Brain pericyte (primary cell): ENCODE measurements around the gene PIK3CD.
"Not testable (repeated sequence)": the region's sequence is repeated elsewhere in the genome, so short reads cannot be mapped to it uniquely, and the experiment has no call there.

Source experiments
- DNase-seq: peaks from one replicate; pipeline ENCODE4 v3.0.0-alpha.2; 2012; ENCODE audit warnings: low read depth, low spot score

The PIK3CD gene

GRCh38 chr1:9688599-9688998 lies 37.1 kb downstream of the PIK3CD start:
- DNase-seq, result no peak

- DNase-seq, result no peak
Measured at GRCh38 chr1:9689011-9689706, 37.6 kb downstream of the PIK3CD start.

- DNase-seq, result no peak
Measured at GRCh38 chr1:9689971-9690381, 38.4 kb downstream of the PIK3CD start.

DNA sequence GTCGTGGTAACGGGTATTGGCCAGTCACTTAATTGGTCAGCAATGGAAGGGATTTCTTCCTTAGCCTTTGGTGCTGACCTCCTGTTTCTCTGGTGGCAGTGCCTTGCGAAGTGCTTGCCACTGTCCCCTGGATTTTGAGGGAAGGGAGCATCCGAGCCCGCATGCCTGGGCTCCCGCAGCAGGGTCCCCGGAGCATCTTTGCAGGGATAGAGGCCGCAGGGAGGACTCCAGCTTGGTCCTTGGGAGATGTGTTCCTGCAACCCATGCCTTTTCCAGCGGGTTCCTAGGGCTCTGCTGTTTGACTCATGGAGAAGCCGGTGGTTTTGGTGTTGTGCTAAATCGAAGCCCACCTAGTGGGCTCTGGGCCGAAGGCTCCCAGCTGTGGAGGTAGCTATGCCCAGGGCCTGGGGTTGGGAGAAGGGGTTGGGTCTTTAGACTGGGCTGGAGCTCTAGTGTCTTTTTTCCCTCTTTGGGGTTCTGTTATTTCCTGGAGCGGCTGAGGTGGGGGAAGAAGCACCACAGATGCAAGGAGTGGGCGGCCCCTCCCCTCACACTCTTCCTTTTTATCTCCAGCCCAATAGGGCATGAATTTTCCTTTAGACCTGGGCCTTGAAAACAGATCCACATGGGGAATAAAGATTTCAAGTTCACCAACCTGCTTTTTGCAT lies 39.0 kb downstream of the PIK3CD start:
- no peak for DNase-seq

- DNase-seq, result no peak
Measured at GRCh38 chr1:9691108-9691445, 39.5 kb downstream of the PIK3CD start.

DNA sequence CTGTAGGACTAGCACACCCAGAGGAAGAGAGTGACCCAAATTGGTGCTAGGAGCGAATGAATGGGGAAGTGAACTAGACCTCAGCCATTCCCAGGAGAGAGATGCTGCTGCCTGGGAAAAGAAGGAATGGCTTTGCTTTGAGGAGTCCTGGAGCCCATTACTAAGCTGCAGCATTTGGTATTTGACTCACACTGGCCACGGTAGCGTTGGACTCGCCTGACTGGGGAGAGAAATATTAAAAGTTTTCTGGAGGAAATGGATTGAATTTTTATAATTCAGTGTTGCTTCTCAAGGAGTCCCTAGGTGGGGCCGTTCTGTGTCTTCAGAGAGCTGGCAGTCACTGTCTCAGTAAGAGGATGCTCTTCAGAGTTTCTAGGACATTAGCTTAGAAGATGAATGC lies 40.2 kb downstream of the PIK3CD start:
- DNase-seq, result no peak

DNA sequence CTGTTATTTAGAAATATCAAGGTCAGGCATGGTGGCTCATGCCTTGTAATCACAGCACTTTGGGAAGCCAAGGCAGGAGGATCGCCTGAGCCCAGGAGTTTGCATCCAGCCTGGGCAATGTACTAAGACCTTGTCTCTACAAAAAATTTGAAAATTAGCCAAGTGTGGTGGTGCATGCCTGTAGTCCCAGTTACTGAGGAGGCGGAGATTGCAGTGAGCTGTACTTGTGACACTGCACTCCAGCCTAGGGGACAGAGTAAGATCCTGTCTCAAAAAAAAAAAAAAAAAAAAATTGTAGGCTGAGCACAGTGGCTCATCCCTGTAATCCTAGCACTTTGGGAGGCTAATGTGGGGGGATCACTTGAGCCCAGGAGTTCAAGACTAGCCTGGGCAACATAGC lies 45.3 kb downstream of the PIK3CD start:
- no peak for DNase-seq

DNA sequence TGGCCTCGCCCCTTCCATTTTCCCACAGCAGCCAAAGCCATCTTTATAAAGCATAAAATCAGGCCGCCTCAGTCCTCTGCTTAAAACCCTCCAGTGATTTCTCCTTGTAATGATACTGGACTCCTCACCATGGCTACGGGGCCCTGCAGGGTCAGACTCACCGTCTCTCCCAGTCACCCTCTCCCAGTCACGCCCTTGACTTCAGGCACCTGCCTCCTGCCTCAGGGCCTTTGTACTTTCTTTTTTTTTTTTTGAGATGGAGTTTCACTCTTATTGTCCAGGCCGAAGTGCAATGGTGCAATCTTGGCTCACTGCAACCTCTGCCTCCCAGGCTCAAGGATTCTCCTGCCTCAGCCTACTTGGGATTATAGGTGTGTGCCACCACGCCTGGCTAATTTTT lies 47.8 kb downstream of the PIK3CD start:
- DNase-seq, result no peak

DNA sequence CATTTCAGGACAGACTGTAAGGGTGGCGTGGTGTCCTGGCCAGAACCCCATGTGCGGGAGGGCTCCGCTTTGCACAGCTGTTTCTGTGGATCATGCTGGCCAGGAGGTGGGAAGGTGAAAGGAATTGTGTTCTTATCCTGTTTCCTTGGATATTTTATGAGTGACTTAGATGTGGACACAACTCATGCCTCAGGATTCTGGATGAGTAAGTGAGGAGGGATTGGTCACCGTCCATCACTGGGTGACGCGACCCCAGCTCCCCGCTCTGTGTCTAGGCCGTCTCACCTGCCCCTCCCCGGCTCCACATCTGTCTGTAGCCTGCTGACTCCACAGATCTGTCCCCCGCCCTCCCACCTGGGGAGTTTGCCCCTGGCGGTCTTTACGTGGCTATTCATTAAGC lies 48.8 kb downstream of the PIK3CD start:
- DNase-seq, result no peak

GRCh38 chr1:9701665-9702064 lies 50.1 kb downstream of the PIK3CD start:
- no peak for DNase-seq

DNA sequence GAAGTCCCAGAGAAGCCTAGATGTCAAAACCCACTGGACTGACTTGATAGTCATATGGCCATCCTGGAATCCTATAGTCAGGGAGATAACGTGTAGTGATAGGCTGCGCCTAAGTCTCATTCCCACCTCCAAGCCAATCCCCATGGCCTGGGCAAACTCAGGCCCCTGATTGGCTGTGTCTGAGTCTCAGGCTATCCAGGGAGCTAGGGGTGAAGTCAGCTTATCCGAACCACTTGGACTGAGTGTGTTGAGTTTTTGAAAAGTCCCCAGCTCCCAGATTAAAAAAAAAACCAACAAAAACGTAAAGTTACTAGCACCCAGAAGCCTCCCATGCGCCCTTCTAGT lies 51.6 kb downstream of the PIK3CD start:
- no peak for DNase-seq

DNA sequence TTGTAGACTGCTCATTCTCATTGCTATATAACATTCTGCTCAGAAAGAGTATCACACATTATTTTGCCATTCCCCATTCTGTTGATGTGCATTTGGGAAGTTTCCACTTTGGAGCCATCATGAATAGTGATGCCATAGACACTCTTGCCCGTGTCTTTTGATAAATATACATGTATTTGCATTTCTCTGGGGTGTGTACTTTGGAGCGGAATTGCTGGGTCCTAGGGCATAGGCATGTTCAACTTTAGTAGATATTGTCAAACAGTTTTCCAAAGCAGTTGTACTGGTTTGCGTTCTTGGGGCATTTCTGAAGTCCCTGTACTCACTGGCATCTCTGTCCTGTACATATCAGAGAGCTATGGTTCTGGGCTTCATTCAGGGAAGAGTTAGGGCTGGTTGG lies 52.1 kb downstream of the PIK3CD start:
- DNase-seq, result no peak

GRCh38 chr1:9705337-9706093 lies 54.0 kb downstream of the PIK3CD start:
- DNase-seq, result no peak

DNA sequence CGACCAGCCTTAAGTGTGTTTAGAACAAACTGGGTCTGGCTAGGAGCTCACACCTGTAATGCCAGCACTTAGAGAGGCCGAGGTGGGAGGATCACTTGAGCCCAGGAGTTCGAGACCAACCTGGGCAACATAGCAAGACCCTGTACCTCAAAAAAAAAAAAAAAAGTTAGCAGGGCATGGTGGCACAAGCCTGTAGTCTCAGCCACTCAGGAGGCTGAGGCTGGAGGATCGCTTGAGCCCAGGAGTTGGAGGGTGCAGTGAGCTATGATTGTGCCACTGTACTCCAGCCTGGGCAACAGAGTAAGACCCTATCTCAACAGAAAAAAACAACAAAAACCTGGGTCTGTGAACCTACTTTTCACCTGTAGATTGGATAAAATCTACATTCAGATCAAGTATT lies 54.6 kb downstream of the PIK3CD start:
- no peak for DNase-seq

DNA sequence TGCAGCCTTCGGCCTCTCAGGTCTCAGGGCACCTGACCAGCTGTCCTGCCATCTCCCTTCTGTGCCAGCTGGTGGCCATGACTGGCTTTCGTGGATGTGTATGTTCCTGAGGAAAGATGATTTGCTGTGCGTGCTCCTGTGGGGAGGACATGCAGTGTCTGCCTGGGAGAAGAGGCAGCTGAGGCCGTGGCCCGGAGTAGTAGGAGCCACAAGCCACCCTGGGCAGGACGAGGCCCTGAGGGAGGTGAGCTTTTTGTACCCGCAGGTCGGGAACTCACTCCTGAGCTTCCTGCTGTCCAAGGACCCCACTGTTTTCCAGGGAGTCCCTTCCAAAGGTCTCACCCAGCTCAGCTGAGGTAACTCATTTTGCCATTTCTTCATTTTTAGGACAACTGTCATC lies 58.5 kb downstream of the PIK3CD start:
- no peak for DNase-seq

GRCh38 chr1:9711466-9712020 lies 60.0 kb downstream of the PIK3CD start:
- DNase-seq, result no peak

GRCh38 chr1:9712767-9713166 lies 61.2 kb downstream of the PIK3CD start:
- DNase-seq, result not testable (repeated sequence)

DNA sequence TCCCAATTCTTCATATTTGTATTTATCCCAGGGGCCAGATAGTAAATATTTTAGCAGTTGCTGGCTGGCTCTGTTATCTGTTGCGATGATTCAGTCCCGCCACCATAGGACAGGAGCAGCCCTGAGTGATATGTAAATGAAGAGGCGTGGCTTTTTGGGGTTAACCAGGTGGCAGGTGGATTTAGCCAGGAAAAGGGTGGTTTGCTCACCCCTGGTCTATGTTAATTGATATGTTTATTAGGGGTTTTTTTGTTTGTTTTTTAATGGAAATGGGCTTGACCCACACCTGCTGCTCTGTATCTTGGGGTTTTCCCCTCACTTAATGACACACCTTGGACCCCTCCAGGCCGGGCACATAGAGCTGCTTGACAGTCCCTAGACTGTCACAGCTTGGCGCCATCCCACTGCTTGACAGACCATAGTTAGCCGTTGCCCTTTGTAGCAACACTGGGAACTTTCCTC lies 62.8 kb downstream of the PIK3CD start:
- no peak for DNase-seq

DNA sequence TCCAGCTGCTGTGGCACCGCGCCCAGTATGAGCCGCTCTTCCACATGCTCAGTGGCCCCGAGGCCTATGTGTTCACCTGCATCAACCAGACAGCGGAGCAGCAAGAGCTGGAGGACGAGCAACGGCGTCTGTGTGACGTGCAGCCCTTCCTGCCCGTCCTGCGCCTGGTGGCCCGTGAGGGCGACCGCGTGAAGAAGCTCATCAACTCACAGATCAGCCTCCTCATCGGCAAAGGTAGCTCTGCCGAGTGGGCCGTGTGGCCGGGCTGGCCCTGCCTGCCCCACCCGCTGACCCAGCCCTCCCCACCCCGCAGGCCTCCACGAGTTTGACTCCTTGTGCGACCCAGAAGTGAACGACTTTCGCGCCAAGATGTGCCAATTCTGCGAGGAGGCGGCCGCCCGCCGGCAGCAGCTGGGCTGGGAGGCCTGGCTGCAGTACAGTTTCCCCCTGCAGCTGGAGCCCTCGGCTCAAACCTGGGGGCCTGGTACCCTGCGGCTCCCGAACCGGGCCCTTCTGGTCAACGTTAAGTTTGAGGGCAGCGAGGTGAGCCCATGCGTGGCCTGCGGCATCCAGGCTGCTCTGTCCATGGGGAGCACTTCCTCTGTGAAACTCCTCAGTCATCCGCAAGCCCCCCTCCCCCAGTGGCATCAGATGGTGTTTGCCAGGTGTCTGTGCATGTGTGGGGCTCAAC lies 64.2 kb downstream of the PIK3CD start:
- DNase-seq, result no peak

- DNase-seq, result no peak
Measured at GRCh38 chr1:9716404-9717192, 65.1 kb downstream of the PIK3CD start.
